Heart right ventricle (tissue), 16 donors: ENCODE measurements around the gene TARP.
A peak's percentile ranks its signal among the peaks of the same experiment; 100 is the strongest.

Experiments used
- ATAC-seq, 8 donors: fragments of 200-7000 bp; cut with Tn5 transposase; one replicate each; pipeline ENCODE4 v1.9.1; 2020; ENCODE audit warnings: mild to moderate bottlenecking in 8 of 8, moderate library complexity in 8 of 8, moderate number of reproducible peaks in 1 of 8
- DNase-seq, 2 donors: peaks; one replicate each; pipeline ENCODE4 v3.0.0-alpha.2; 2020
- H3K27ac ChIP-seq, 10 donors: fragments of 200-600 bp; sonication (generic) in 2 of 10; one replicate each; pipeline versions ENCODE4 v1.5.0 to v1.8.0; 2020 to 2022; ENCODE audit warnings: mild to moderate bottlenecking in 3 of 10
- H3K27me3 ChIP-seq, 7 donors: fragments of 200-600 bp; one replicate each; pipeline ENCODE4 v1.8.0; 2021 to 2022; ENCODE audit warnings: mild to moderate bottlenecking in 2 of 7
- H3K36me3 ChIP-seq, 9 donors: fragments of 200-600 bp; sonication (generic) in 1 of 9; one replicate each; pipeline versions ENCODE4 v1.5.0 to v1.8.0; 2020 to 2022; ENCODE audit warnings: mild to moderate bottlenecking in 2 of 9
- H3K4me1 ChIP-seq, 9 donors: fragments of 200-600 bp; sonication (generic) in 1 of 9; one replicate each; pipeline versions ENCODE4 v1.5.0 to v1.8.0; 2020 to 2022; ENCODE audit warnings: mild to moderate bottlenecking in 4 of 9
- H3K4me3 ChIP-seq, 10 donors: fragments of 200-600 bp; sonication (generic) in 2 of 10; one replicate each; pipeline versions ENCODE4 v1.5.0 to v1.8.0; 2020 to 2022; ENCODE audit warnings: mild to moderate bottlenecking in 7 of 10, moderate library complexity in 2 of 10
- H3K9me3 ChIP-seq, 11 donors: fragments of 200-600 bp in 10 of 11; sonication (generic) in 2 of 11; one replicate each; pipeline versions ENCODE4 v1.5.0 to v1.8.0; 2013 to 2022; ENCODE audit warnings: mild to moderate bottlenecking in 2 of 11, control low read depth in 1 of 11, moderate library complexity in 1 of 11
- WGBS, 2 donors: extraction: QIAGEN DNeasy Blood & Tissue Kit; methylation state at CpG; one replicate each; pipeline ENCODE4 v1.1.7; 2013; ENCODE audit warnings: inconsistent platforms in 1 of 2; 5-methylcytosine and 5-hydroxymethylcytosine counted together
- intact Hi-C, 10 donors: fragments of 100-400 bp; cut with DNase I; formaldehyde crosslinking; loops; one replicate each; pipeline versions ENCODE4 v1.11.1 to v1.14.2; 2022
- TF ChIP-seq, protein P1 (sequence below), 9 donors: fragments of 200-600 bp; sonication (generic) in 2 of 9; IDR thresholded peaks; one replicate each; pipeline versions ENCODE4 v1.5.0 to v1.8.0; 2021 to 2022; ENCODE audit warnings: antibody characterized with exemption in 9 of 9, mild to moderate bottlenecking in 5 of 9, moderate library complexity in 1 of 9
- donor health status: Arrhythmogenic right ventricular cardiomyopathy.
- donor health status: ischemic (EF 13 %, LVEDD 7.1; RV severe dilation, severe dysfunction).
- donor health status: healthy with polysubstance abuse.
- donor health status: DM: no; HTN: yes; CAD: no.
- donor health status: DM: no; HTN: no; CAD: no.
- donor health status: ischemic (EF 25% LVEDD 6.9; RV normal size, moderate dysfunction).
- donor health status: ischemic (EF 25% LVEDD 5.7; RV mildly dilated, moderate dysfunction).
- donor health status: healthy.
- donor health status: DM: yes; HTN: yes; CAD: no.
- donor health status: Ischemic cardiomyopathy.
- donor health status: ischemic (EF 35%, LVEDD 5.7; RV mildly dilated, moderate dysfunction).
- donor health status: nonischemic (EF 11% LVEDD 7.7; RV severe dilation, severe dysfunction).
- donor health status: DM: yes; HTN: yes; CAD: no.
- donor health status: PGD.
- donor health status: ischemic (EF 29% LVEDD 5.4; RV normal size, mild dysfunction).
- donor health status: nonischemic (EF 23%, LVEDD 6.1; RV moderate dilation, normal function).

The TARP gene

DNA sequence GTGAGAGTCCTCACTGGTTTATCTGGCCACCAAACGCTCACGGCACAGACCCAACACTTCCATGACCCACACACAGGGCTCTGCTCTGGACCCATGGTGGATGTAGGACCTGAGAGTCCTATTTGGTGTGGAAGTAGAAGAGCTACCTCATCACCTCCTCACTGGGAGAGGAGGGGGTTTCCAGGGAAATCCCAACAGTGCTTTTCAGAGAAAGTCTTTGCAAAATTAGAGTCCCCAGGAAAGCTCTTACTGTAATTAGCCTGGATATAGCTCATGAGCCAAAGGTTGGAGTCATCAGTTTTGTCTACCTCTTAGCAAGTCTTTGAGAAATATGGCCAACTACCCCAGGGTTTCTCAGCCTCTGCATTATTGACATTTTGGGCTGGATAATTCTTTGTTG lies 34.7 kb upstream of the TARP start:
- Histone ChIP-seq H3K9me3 (peaks cover 0 to 4% (median 0%) of the 10 kb centered on the region in 11 donors), H3K36me3 (no peaks in the 10 kb centered on the region), H3K27ac (peak overlapping the region in 1 of 10 donors; percentile 84), H3K4me3 (no peak overlapping the region), H3K4me1 (peaks cover 0 to 45% (median 23%) of the 10 kb centered on the region in 9 donors), H3K27me3 (peaks cover 0 to 4% (median 0%) of the 10 kb centered on the region in 7 donors)
- DNase-seq (no peak), ATAC-seq (no peak)
- TF ChIP-seq, protein P1, sequence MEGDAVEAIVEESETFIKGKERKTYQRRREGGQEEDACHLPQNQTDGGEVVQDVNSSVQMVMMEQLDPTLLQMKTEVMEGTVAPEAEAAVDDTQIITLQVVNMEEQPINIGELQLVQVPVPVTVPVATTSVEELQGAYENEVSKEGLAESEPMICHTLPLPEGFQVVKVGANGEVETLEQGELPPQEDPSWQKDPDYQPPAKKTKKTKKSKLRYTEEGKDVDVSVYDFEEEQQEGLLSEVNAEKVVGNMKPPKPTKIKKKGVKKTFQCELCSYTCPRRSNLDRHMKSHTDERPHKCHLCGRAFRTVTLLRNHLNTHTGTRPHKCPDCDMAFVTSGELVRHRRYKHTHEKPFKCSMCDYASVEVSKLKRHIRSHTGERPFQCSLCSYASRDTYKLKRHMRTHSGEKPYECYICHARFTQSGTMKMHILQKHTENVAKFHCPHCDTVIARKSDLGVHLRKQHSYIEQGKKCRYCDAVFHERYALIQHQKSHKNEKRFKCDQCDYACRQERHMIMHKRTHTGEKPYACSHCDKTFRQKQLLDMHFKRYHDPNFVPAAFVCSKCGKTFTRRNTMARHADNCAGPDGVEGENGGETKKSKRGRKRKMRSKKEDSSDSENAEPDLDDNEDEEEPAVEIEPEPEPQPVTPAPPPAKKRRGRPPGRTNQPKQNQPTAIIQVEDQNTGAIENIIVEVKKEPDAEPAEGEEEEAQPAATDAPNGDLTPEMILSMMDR (IDR thresholded peaks at IDR 0.05), result no peak
- intact Hi-C loops, result no loop called here
- 100% methylated on average over 2 of the region's 2 CpGs for WGBS, 2 donors

- Histone ChIP-seq H3K4me1 (peaks cover 0 to 40% (median 18%) of the 10 kb centered on the region in 9 donors), H3K36me3 (no peaks in the 10 kb centered on the region), H3K27ac (peak overlapping the region in 1 of 10 donors; percentile 84), H3K9me3 (peaks cover 0 to 4% (median 0%) of the 10 kb centered on the region in 11 donors), H3K27me3 (peaks cover 0 to 4% (median 0%) of the 10 kb centered on the region in 7 donors), H3K4me3 (no peak overlapping the region)
- ATAC-seq (no peak), DNase-seq (no peak)
- intact Hi-C loops, result no loop called here
- WGBS, 2 donors, result 89 to 92% methylated on average over 3 of the region's 3 CpGs
- TF ChIP-seq, protein P1 (IDR thresholded peaks at IDR 0.05), result no peak
These were observed 34.2 kb upstream of the TARP start for GRCh38 chr7:38307640-38308039.

DNA sequence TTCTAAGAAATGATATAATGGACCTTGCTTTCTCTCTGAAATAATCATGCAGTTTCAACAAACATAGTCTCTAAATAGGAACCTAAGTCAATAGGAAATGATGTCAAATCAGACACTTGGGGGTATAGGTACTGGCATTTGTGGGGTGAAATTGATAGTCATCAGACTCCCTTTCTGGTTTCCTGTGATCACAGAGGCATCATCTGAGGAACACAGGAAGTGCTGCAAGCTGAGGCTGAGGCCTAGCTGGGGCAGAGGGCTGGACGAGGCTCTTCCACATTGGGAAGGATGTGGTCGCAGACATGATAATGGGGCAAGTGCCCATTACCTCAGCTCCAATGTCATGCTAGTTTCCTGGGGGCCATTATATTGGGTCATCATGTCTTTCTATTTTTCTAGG lies 33.5 kb upstream of the TARP start:
- H3K27ac ChIP-seq, result peak overlapping the region in 1 of 10 donors; percentile 74
- H3K27me3 ChIP-seq, result peaks cover 0 to 4% (median 0%) of the 10 kb centered on the region in 7 donors
- H3K9me3 ChIP-seq, result peaks cover 0 to 4% (median 0%) of the 10 kb centered on the region in 11 donors
- TF ChIP-seq, protein P1 (IDR thresholded peaks at IDR 0.05), result no peak
- 92 to 94% methylated on average over 2 of the region's 2 CpGs for whole genome bisulfite sequencing, 2 donors
- peaks cover 0 to 33% (median 15%) of the 10 kb centered on the region in 9 donors for H3K4me1 ChIP-seq
- no peaks in the 10 kb centered on the region for H3K36me3 ChIP-seq
- H3K4me3 ChIP-seq, result no peak overlapping the region
- no peak for ATAC-seq
- DNase-seq, result no peak
- intact Hi-C loops, result no loop called here

- TF ChIP-seq, protein P1 (IDR thresholded peaks at IDR 0.05), result no peak
- no peak for DNase-seq
- peaks cover 0 to 25% (median 9%) of the 10 kb centered on the region in 9 donors for H3K4me1 ChIP-seq
- intact Hi-C loops, result no loop called here
- no peak overlapping the region for H3K4me3 ChIP-seq
- H3K36me3 ChIP-seq, result no peaks in the 10 kb centered on the region
- ATAC-seq, result no peak
- 82 to 90% methylated on average over 3 of the region's 3 CpGs for WGBS, 2 donors
- peak overlapping the region in 1 of 10 donors; percentile 74 for H3K27ac ChIP-seq
- no peaks in the 10 kb centered on the region for H3K27me3 ChIP-seq
- peaks cover 0 to 4% (median 0%) of the 10 kb centered on the region in 11 donors for H3K9me3 ChIP-seq
These were observed 32.7 kb upstream of the TARP start for GRCh38 chr7:38306171-38306570.
